GM15510 (cell line): ENCODE data around the gene IRF4.

ENCODE experiments used
- POLR2A ChIP-seq: IDR thresholded peaks from 3 replicates; pipeline ENCODE4 v1.6.1; 2011; ENCODE audit warnings: borderline replicate concordance; ENCODE audit not compliant: insufficient read length; ENCODE audit errors: extremely low read depth

The IRF4 gene

GRCh38 chr6:423055-423798, 31.7 kb downstream of the IRF4 start:
- no peak for TF ChIP-seq POLR2A

- no peak for TF ChIP-seq POLR2A
These were observed 32.3 kb downstream of the IRF4 start for GRCh38 chr6:423799-424345.

GRCh38 chr6:424741-425417, 33.3 kb downstream of the IRF4 start:
- TF ChIP-seq POLR2A, result no peak

GRCh38 chr6:428047-428603, 36.6 kb downstream of the IRF4 start:
- TF ChIP-seq POLR2A, result no peak

- TF ChIP-seq POLR2A, result no peak
These were observed 38.1 kb downstream of the IRF4 start for GRCh38 chr6:429515-430121.

- no peak for TF ChIP-seq POLR2A
These were observed 40.0 kb downstream of the IRF4 start for GRCh38 chr6:431504-431903.

GRCh38 chr6:431986-432385, 40.4 kb downstream of the IRF4 start:
- TF ChIP-seq POLR2A, result no peak

GRCh38 chr6:434051-434705, 42.6 kb downstream of the IRF4 start:
- TF ChIP-seq POLR2A, result no peak

GRCh38 chr6:435441-436307, 44.1 kb downstream of the IRF4 start:
- TF ChIP-seq POLR2A, result no peak

GRCh38 chr6:436308-437036, 44.9 kb downstream of the IRF4 start:
- TF ChIP-seq POLR2A, result no peak

- TF ChIP-seq POLR2A, result no peak
These were observed 45.5 kb downstream of the IRF4 start for GRCh38 chr6:437037-437392.

GRCh38 chr6:438634-439170, 47.1 kb downstream of the IRF4 start:
- no peak for TF ChIP-seq POLR2A

GRCh38 chr6:439641-440167, 48.2 kb downstream of the IRF4 start:
- TF ChIP-seq POLR2A, result no peak
